ENCODE measurements around the gene PDSS2. TPM values are rescaled to one million over a fixed set of nuclear protein-coding genes. Genes with fewer than 3 reads are reported as not detected.

Gene PDSS2
- polyA plus RNA-seq, 1 donor (not counting 4 experiments of a cell fraction or from before 2014, with no cell fraction given), result 12.5 TPM

DNA sequence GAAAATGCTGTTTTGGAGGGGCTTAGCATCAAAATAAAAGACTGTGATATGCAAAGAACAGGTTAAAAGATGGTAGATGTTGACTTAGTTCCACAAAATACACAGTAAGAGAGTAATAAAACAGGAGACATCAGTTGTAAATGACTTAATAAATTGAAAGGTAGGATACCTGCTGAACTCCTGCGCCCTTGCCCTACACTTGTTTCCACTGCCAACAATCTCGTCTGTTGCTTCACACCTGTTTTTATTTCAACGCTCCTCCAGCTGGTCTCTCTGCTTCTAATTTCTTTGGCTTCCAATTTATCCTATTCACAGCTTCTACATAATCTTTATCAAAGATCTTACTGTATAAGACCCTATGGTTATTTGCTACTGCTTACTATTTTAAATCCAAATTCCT lies 228.1 kb downstream of the PDSS2 start:
- Histone ChIP-seq H3K4me3 (ENCODE audit: control insufficient read depth in 2 of 3, extremely low read depth in 1 of 3, insufficient read depth in 2 of 3, low read depth in 1 of 3, low read length in 3 of 3) (no peak overlapping the region), H3K27ac (ENCODE audit: control insufficient read depth, insufficient read depth, low read length) (no peak overlapping the region), H3K27me3 (ENCODE audit: control insufficient read depth, extremely low read depth, insufficient read depth, low read length) (no peaks in the 10 kb centered on the region), H3K4me2 (ENCODE audit: control insufficient read depth, extremely low read depth, insufficient read depth, low read depth, low read length) (no peak overlapping the region), H3K79me2 (ENCODE audit: control insufficient read depth, insufficient read depth, low read length) (no peaks in the 10 kb centered on the region), H2AFZ (ENCODE audit: control insufficient read depth, low read length) (no peak overlapping the region), H3K9me1 (ENCODE audit: control insufficient read depth, extremely low read depth, insufficient read depth, low read length) (no peaks in the 10 kb centered on the region), H3K9me3 (ENCODE audit: control insufficient read depth, low read depth, low read length) (no peaks in the 10 kb centered on the region), H3K36me3 (ENCODE audit: control insufficient read depth in 2 of 2, extremely low read depth in 1 of 2, insufficient read depth in 2 of 2, low read length in 2 of 2) (no peaks in the 10 kb centered on the region), H3K9ac (ENCODE audit: control insufficient read depth, extremely low read depth, insufficient read depth, low read length) (no peak overlapping the region), H4K20me1 (ENCODE audit: control insufficient read depth, extremely low read depth, insufficient read depth, low read length) (no peaks in the 10 kb centered on the region), H3K4me1 (ENCODE audit: control insufficient read depth, extremely low read depth, insufficient read depth, low read length) (peaks cover 4% of the 10 kb centered on the region)
- dilution Hi-C loops (cut with MboI; ENCODE audit: extremely low pct_ligation_motif_present, low sequenced_read_pairs), result no loop called here
- FAIRE-seq (no peak), DNase-seq (ENCODE audit: low read depth, low spot score) (no peak)
- TF ChIP-seq, protein P1, sequence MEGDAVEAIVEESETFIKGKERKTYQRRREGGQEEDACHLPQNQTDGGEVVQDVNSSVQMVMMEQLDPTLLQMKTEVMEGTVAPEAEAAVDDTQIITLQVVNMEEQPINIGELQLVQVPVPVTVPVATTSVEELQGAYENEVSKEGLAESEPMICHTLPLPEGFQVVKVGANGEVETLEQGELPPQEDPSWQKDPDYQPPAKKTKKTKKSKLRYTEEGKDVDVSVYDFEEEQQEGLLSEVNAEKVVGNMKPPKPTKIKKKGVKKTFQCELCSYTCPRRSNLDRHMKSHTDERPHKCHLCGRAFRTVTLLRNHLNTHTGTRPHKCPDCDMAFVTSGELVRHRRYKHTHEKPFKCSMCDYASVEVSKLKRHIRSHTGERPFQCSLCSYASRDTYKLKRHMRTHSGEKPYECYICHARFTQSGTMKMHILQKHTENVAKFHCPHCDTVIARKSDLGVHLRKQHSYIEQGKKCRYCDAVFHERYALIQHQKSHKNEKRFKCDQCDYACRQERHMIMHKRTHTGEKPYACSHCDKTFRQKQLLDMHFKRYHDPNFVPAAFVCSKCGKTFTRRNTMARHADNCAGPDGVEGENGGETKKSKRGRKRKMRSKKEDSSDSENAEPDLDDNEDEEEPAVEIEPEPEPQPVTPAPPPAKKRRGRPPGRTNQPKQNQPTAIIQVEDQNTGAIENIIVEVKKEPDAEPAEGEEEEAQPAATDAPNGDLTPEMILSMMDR (optimal IDR thresholded peaks at IDR 0.05 in 1 of 3, IDR thresholded peaks at IDR 0.05 in 1 of 3, conservative IDR thresholded peaks at IDR 0.05 in 1 of 3; ENCODE audit: extremely low read depth in 1 of 3, insufficient read depth in 2 of 3, low read length in 3 of 3), result no peak
- TF ChIP-seq EZH2 (IDR thresholded peaks at IDR 0.05; ENCODE audit: low read length), result no peak

GRCh38 chr6:107230448-107230847 lies 228.9 kb downstream of the PDSS2 start:
- H3K4me3 ChIP-seq (ENCODE audit: control insufficient read depth in 2 of 3, extremely low read depth in 1 of 3, insufficient read depth in 2 of 3, low read depth in 1 of 3, low read length in 3 of 3), result no peak overlapping the region
- H2AFZ ChIP-seq (ENCODE audit: control insufficient read depth, low read length), result no peak overlapping the region
- dilution Hi-C loops (cut with MboI; ENCODE audit: extremely low pct_ligation_motif_present, low sequenced_read_pairs), result no loop called here
- H3K9ac ChIP-seq (ENCODE audit: control insufficient read depth, extremely low read depth, insufficient read depth, low read length), result no peak overlapping the region
- H4K20me1 ChIP-seq (ENCODE audit: control insufficient read depth, extremely low read depth, insufficient read depth, low read length), result no peaks in the 10 kb centered on the region
- TF ChIP-seq EZH2 (IDR thresholded peaks at IDR 0.05; ENCODE audit: low read length), result no peak
- TF ChIP-seq, protein P1 (optimal IDR thresholded peaks at IDR 0.05 in 1 of 3, IDR thresholded peaks at IDR 0.05 in 1 of 3, conservative IDR thresholded peaks at IDR 0.05 in 1 of 3; ENCODE audit: extremely low read depth in 1 of 3, insufficient read depth in 2 of 3, low read length in 3 of 3), result no peak
- no peaks in the 10 kb centered on the region for H3K79me2 ChIP-seq (ENCODE audit: control insufficient read depth, insufficient read depth, low read length)
- H3K4me1 ChIP-seq (ENCODE audit: control insufficient read depth, extremely low read depth, insufficient read depth, low read length), result peaks cover 4% of the 10 kb centered on the region
- no peaks in the 10 kb centered on the region for H3K36me3 ChIP-seq (ENCODE audit: control insufficient read depth in 2 of 2, extremely low read depth in 1 of 2, insufficient read depth in 2 of 2, low read length in 2 of 2)
- H3K9me1 ChIP-seq (ENCODE audit: control insufficient read depth, extremely low read depth, insufficient read depth, low read length), result no peaks in the 10 kb centered on the region
- no peaks in the 10 kb centered on the region for H3K27me3 ChIP-seq (ENCODE audit: control insufficient read depth, extremely low read depth, insufficient read depth, low read length)
- H3K4me2 ChIP-seq (ENCODE audit: control insufficient read depth, extremely low read depth, insufficient read depth, low read depth, low read length), result no peak overlapping the region
- peak; percentile 62 for FAIRE-seq
- H3K9me3 ChIP-seq (ENCODE audit: control insufficient read depth, low read depth, low read length), result no peaks in the 10 kb centered on the region
- no peak overlapping the region for H3K27ac ChIP-seq (ENCODE audit: control insufficient read depth, insufficient read depth, low read length)
- DNase-seq (ENCODE audit: low read depth, low spot score), result no peak

Measured in keratinocyte (primary cell).